GM19099 (cell line): ENCODE results near the gene LNP1.

Source experiments
- POLR2A ChIP-seq: IDR thresholded peaks from 3 replicates; pipeline ENCODE4 v1.6.1; 2011; ENCODE audit warnings: low read depth; ENCODE audit not compliant: insufficient read length; ENCODE audit errors: extremely low read depth

Gene LNP1

DNA sequence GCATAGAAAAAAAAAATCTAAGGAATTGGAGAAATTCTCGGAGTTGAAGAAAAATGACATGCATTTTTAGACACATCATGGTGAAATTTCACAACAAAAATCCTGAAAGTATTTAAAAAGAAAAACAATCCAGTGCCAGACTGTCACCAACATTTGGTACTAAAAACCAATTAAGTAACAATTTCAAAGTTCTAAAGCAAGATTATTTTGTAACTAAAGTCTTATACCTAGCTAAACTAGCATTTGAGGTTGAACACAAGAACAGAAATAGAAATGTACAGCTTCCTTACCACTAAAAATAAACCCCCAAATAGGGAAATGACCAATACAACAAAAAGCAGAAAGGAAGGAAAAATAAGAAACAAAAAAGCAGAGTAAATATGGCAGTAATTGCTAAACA lies 12.3 kb upstream of the LNP1 start:
- TF ChIP-seq POLR2A = no peak

DNA sequence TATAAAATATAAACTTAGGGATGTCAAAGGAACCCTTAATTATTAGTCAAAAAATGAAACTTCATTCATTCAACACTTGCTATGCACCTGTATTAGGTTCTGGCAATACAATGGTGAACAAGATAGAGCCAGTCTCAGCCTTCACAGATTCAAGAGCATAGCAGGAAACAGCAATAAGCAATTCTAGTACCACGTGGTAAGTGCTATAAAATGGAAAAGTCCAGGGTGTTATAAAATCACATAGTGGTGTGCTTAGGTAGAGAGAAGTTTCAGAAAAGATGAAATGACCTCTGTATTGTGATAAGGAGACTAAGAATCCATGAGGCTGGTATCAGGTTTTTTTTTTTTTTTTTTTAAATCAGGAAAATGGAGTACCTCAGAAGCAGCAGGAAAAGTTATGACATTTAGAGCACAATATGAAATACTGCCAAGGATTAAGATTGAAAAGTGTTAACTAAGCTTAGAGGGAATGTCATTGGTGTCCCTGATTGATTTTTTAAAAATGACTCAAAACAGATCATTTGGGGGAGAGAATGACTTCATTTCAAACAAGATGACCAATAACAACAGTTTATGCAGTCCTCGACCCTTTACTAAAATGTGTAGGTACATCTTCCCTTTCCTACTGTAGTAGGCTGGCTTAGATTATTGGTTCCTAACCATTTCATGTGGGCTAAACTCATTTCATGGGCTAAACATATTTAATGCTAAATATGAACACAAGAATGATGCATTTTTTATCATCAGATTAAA lies 5.5 kb upstream of the LNP1 start:
- no peak for TF ChIP-seq POLR2A

GRCh38 chr3:100396967-100397366 lies 4.4 kb upstream of the LNP1 start:
- TF ChIP-seq POLR2A = no peak

DNA sequence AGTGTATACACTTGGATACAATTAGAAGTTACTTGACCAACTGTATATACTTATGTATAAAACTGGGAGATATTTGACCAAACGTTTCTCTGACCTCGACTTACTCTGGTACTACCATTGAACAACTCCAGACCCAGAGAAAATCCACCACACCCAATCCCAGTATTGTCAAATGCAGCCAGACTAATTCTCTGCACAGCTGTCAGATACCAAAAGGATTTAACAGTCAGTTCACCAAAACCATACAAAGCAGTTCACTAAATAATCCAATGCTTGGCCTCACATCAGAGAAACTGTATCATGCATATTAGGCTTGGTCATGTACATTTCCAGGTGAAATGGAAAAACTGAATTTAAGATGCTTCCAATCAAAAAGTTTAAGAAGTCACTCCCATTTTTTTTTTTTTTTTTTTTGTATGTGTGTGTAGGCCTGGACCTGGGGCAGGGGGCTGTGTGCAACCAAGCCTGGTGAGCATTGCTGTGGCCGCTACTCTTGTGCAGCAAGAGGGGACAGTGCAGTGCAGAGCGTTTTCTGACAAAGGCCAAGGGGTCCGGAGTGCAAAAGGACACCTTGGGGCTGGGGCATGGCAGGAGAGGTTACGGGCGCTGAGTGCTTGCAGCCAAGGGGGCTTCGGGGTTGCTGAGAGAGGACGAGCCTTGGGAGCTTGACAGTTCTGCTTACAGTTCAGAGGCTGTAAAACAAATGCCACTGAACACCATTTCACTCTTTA lies 1.8 kb upstream of the LNP1 start:
- no peak for TF ChIP-seq POLR2A

DNA sequence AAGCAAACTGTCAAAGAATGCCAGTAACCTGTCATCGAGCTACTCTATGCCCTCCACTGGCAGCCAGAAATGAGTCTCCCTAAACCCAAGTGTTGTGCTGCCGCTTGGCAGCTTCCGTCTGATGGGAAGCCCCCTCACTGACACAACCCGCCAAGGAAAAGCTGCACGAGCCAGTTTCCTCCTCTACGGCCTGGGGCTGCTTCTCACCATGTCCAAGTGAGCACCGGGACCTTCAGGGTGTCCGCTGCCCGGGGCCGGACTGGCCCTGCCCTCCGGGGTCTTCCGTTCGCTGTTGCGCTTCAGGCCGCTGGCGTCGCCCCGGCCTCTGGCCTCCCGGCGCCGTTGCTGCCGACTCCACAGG lies 940 bp upstream of the LNP1 start:
- TF ChIP-seq POLR2A = no peak

DNA sequence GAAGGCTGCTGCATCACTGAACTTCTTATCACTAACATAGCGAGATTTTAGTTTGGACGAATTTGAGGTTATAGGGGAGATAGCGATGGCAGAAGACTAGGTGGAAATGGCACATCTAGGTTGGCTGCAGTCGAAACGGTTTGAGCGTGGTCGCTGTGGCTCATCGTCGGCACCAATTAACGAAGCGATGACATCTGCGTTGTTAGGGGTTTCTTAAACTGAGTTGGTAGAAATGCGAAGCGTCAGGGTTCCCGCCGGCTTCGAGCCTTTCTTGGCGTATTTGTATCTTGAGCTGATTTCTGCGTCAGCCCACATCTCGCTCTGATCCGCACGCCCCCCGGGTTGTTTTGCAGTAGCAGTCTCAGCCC lies 319 bp downstream of the LNP1 start:
- TF ChIP-seq POLR2A = no peak

- no peak for TF ChIP-seq POLR2A
Observed at GRCh38 chr3:100402256-100402655, 917 bp downstream of the LNP1 start.

DNA sequence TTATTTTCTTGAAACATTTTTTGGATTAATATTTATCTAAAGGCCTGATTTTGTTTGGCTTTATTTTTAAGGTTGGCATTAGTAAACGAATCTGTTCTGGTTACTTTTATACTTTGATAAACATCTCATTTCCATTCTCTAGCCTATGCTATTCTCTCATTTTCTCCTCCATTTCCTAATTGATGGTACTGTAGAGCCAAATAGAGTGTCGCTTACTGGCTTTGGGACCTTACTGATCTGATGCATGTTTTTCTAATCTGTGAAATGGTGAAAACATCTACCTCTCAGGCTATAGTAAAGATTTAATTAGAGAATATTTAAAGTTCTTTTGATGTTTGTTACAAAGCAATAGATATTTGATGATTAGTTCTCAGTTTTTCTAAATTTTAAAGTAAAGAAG lies 1.6 kb downstream of the LNP1 start:
- TF ChIP-seq POLR2A = no peak

DNA sequence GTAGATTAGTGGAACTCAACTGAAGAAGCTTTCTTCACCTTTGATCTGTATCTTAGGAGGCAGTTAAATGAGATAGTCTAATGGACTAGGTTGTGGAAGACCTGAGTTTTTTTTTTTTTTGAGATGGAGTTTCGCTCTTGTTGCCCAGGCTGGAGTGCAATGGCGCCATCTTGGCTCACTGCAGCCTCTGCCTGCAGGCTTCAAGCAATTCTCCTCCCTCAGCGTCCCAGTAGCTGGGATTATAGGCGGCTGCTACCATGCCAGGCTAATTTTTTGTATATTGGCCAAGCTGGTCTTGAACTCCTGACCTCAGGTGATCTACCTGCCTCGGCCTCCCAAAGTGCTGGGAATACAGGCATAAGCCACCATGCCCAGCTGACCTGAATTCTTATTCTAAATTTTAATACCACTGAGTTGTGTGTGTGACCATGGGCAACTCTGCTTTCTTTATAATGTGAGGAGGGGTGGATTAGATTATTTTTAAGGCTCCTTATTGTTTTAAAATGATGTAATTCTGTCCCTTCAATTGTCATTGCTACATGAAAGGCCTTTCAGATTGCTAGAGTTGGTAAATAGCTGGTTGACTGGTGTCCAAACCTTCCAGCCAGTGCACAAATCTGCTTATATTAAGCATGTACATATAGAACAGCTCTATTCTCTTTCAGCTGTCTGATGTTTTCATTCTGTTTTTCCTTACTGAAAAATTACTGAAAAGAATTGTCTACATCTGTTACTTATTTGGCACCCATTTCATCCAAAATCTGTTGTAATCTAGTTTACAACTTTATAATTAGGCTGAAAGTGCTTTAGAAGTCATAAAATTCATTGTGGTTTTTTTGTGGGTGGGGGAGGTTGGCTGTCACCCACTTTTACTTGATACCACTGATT lies 2.3 kb downstream of the LNP1 start:
- no peak for TF ChIP-seq POLR2A

DNA sequence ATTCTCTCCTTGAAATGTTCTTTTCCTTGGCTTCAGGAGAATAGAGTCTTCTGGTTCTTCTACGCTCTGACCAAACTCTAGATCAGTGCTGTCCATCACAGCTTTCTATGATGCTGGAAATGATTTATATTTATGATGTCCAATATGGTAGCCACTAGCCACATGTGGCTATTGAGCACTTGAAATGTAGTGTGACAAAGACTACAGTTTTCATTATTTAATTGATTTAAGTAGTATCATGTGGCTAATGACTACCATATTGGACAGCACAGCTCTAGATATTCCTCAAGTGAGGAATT lies 2.9 kb downstream of the LNP1 start:
- TF ChIP-seq POLR2A = no peak

DNA sequence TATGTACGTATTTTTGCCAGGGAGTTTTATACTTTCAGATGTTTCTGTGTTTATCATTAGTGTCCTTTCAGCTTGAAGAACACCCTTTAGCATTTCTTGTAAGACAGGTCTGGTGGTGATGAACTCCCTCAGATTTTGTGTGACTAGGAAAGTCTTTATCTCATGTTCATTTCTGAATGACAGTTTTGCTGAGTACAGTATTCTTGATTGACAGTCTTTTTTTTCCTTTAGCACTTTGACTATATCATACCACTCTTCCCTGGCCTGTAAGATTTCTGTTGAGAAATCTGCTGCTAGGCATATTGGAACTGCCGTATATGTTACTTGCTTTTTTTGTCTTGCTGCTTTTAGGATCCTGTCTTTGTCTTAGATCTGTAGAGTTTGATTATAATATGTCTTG lies 5.8 kb downstream of the LNP1 start:
- no peak for TF ChIP-seq POLR2A

DNA sequence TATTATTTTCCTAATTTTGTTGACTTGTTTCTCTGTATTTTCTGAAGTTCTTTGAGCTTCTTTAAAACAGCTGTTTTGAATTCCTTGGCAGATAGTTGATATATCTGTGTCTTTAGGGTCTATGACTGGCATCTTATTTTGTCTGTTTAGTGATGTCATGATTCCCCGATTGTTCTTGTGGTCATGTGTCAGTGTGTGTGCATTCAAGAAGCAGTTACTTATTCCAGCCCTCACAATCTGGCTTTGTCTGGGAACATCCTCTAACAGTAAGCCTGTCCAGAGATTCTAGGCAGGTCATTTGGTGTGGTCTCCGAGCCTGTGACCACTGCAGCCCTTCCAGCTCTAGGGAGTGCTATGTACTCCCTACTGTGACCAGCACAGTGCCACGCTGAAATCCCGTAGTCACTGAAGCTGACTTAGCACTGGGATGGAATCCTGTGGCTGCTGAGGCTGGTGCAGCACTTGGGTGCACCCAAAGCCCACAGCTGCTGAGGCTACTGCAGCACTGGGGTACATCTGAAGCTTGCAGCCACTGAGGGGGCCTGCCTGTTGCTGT lies 6.7 kb downstream of the LNP1 start:
- TF ChIP-seq POLR2A = no peak

DNA sequence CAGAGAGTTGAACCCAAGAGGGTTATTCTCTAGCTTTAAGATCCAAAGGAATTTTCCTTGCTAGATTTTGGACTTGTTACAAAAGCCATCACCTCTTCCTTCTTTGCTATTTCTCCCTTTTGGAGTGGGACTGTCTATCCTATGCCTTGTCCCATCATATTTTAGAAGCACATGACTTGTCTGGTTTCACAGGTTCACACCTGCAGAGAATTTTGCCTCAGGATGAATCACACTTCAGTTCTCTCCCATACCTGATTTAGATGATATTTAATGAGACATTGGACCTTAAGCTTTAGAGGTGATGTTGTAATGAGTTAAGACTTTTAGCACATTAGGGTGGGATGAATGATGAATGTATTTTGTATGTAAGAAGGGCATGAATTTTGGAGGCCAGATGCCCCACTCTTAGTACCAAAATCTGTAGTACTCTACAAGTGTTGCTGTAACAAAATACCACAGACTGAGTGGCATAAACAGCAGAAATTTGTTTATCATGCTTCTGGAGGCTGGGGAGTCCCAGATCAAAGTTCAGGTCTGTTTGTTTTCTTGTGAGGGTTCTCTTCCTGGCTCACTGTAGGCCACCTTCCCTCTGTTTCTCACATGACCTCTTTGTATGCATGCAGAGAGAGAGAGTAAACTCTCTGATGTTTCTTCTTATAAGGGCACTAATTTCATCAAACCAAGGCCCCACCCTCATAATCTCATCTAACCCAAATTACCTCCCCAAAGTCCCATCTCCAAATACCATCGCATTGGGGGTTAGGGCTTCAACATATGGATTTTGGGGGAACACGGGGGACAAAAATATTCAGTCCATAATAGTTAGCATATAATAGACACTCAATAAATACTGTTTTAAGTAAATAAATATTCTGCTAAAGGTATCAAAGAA lies 10.0 kb downstream of the LNP1 start:
- TF ChIP-seq POLR2A = no peak

DNA sequence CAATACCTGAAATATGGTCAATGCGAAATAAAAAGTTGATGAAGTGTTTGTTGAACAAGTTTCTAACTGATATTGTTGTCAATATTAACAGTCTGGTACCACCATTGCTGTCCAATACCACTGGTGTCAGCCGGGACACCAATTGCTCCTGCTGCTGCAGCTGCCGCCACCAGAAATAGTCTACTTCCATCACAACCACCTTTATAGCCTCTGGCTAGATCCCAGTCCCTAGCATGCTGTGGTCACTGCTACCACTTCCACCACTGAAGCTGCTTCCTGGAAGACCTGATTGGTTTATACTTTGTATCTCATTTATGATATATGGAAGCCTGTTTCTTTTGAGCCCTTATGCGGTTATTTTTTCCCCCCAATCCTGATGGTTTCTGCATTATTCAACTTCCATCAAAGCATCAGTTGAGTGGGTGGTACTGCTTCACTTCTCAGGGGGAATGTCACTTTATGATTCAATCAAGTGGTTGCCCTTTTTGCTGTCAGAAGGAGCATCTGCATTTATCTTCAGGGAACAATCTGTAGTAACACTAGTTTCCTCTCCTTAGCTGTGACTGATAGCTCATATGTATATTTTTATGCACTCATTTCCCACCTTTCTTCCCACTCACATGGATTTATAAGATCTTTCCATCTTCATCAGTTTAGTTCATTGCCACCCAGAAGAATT lies 11.7 kb downstream of the LNP1 start:
- TF ChIP-seq POLR2A = no peak

DNA sequence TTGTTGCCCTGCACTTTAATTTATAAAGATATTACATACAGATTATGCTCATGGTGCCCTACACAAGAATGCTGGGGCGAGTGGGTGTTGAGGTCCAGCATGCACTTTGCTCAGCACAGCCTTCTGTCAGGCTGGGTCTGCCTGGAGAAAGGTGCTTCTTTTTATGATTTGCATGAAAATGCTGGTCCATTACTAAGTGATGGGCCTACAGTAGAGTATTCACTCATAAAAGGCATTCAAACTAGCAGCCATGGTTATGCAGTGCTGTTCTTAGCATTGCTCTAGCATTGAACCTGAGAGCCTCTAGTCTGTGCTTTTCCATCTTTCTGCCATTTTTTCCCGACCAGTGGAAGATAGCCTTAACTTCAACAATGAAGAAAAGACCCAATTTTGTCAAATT lies 12.3 kb downstream of the LNP1 start:
- TF ChIP-seq POLR2A = no peak

GRCh38 chr3:100416176-100416575 lies 14.8 kb downstream of the LNP1 start:
- no peak for TF ChIP-seq POLR2A
